Right renal pelvis (tissue), 4 donors: ENCODE measurements around the gene VWA8. TPM values are rescaled to one million over a fixed set of nuclear protein-coding genes. Genes with fewer than 3 reads are reported as not detected.
A peak's percentile ranks its signal among the peaks of the same experiment; 100 is the strongest.

Source experiments
- DNase-seq, 4 donors: peaks; one replicate each; pipeline ENCODE4 v3.0.0-alpha.2; 2013; ENCODE audit warnings: low read depth in 4 of 4, low spot score in 3 of 4, missing footprints in 1 of 4
- polyA plus RNA-seq, 4 donors: library from polyadenylated mRNA; unstranded; fragments of 120-200 nt; gene quantifications; one replicate each; pipeline ENCODE4 v1.2.1, GENCODE V29; 2013; ENCODE audit not compliant: insufficient read length in 4 of 4

VWA8 gene
- polyA plus RNA-seq, result 10 to 100 TPM; 18.7 to 24.5 (median 20.7) TPM

DNA sequence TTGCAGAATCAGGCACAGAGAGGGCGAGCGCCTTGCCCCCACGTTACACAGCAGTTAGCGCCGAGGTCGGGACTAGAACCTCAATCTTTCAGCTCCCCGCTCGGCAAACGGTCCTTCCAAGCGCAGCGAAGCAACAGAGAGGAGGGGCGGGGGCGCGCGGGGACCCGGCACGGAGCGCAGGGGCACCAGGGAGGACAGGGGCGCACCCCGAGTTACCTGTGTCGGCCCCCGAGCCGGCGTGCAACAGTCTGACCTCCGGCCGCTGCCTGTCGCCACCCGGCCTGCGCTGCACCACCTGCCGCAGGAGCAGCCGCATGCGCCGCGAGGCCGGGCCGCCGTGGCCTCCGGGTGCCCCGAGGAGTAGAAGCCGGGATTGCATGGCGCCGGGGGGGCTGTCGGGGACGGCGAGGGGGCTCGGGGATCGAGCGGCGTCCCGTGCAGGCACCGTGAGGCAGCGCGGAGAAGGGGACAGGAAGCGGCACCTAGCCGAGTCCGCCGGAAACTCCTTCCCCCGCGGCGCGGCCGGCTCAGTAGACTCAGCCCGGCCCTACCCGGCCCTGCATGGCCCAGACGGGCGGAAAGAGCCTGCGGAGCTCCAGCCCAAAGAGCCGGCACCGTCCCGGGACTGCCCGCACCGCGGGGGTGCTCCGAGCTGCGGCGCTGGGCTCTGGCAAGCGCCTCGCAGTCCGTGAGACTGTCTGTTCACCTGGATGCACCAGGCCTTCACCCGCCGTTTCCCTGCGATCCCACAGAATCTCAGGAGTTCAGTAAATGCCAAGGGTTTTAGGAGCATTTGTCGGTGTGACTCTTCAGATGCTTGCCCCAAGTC, at the start of gene VWA8:
Gene VWA8 (minus strand): TSS at position 473 of the 829 bp plus-strand sequence. CDS start 94 bp downstream, at position 379.
- DNase-seq, result peak; percentile 53 to 67 (median 64)

DNA sequence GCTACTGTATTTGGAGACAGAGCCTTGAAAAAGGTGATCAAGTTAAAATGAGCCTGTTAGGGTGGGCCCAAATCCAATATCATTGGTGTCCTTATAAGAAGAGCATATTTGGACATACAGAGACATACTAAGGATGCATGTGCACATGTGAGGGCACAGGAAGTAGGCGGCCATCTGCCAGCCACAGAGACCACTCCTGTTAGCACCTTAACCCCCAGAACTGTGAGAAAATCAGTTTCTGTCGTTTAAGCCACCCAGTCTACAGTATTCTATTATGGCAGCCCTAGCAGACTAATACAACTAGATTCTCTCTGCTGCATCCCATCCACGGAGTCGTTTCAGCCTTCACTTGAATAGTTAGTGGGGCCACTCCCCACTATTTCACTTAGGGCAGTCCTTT, 48.1 kb upstream of the VWA8 start:
- no peak for DNase-seq

DNA sequence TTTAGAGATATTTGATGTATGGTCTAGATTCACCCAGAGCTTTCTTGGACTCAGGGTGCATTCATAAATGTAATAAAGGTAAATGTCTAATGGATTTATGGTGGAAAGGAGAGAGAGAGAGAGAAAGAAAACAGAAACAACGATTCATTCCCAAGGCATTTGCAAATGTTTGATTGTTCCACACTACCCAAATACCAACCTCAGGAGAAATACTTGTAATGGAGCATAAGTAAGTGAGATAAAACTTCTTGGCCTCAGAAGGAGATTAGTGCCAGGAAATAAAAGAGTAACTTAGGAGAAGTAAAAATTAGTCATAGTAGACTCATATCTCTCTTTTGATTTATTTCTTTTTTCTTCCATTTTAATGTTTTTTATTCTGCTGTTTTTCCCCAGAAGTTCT, 46.9 kb upstream of the VWA8 start:
- DNase-seq, result no peak

DNA sequence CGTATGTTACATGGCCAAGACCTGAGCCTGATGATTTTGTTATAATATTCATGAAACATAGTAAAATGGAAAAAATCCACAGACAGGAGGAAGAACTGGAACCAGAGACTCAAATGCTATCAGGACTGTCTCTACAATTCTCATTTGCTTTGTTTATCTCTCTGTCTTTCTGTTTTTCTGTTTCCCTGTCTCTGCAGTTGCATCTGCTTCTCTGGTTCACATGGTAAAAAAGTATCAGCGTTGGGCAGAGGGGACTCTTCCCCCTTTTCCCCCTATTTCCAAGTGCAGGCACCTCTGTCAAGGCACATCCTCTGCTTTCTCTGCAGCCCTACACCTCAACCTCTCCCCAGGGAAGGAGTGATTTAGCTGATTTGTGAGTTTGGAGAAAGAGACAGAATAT, 41.2 kb upstream of the VWA8 start:
- DNase-seq, result no peak

DNA sequence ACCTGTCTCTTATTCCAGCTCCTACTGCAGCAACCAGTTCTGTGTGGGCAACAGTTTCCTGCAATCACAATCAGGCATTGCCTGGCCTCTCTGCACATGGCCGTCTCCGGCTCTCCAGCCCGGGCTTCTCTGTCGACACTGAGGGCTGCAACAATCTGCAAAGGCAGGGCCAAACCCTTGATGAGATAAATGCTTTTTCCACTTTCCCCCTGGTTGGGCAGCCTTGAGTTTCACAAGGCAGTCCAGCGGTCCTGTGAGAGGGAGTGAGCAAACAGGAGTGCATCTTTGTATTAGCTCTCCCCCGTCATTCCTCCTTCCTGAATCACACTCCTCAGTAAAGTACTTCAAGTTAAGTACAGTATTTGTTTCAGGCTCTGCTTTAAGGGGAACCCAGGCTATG, 40.7 kb upstream of the VWA8 start:
- peak in 3 of 4 donors; percentile 5 to 20 (median 11) for DNase-seq

DNA sequence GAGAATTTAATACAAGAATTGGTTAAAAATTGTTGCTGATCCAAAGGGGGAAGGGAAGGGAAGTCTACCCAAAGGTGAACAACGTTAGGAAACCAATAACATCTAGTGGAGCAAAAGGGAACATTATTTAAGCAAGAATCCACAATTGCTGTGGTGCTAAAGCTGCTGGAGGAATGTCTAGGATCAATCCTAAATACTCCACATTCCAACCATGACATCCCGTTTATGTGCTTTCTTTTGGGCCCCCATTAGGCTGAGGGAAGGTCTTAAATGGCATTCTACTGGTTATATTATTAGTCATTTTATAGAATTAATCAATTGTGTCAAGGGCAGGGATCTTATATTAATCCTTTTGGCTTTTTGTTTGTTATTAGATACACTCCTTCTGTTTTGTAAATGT, 39.9 kb upstream of the VWA8 start:
- no peak for DNase-seq

DNA sequence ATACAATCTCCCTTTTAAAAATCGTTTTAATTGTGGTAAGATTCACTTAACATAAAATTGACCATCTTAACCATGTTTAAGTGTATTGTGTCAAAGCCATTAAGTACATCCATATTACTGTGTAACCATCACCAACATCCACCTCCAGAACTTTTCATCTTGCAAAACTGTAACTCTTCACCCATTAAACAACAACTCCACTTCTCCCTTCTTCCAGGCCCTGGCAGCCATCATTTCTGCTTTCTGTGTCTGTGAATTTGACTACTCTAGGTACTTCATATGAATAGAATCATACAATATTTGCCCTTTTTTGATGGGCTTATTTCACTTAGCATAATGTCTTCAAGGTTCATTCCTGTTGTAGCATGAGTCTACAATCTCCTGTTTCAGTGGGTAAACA, 36.5 kb upstream of the VWA8 start:
- no peak for DNase-seq

DNA sequence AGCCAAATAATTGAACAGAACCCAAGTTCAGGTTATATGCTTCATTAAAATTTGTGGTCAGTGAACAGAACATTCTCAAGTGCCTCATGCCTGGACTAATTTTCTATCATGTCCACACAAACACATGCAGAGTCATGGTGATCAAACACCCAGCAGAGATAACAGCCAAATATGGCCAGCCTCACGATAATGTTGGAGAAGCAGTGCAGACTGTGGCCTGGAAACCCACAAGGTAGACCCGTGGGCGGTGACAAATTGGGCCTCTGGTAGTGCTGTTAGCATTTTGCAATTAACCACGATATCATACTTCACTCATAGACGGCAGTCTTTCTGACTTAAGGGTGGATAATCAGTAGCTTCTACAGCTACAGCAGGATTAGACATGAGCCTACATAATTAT, 35.0 kb upstream of the VWA8 start:
- DNase-seq, result no peak

DNA sequence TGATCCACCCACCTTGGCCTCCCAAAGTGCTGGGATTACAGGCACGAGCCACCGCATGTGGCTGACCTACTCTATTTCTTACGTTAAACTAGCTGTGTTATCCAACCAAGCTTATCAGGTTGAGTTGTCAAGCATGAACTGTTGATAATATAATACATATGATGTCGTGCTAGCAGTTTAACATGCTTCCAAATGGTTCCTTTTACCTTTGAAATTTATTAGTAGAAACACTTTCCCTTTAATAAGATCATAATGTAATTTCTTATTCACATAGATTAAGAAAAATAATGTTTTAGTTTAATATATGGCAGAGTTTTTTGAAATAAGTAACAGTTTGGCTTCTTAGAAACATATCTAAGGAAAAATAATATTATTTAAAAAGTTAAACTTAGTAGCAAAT, 34.4 kb upstream of the VWA8 start:
- no peak for DNase-seq

DNA sequence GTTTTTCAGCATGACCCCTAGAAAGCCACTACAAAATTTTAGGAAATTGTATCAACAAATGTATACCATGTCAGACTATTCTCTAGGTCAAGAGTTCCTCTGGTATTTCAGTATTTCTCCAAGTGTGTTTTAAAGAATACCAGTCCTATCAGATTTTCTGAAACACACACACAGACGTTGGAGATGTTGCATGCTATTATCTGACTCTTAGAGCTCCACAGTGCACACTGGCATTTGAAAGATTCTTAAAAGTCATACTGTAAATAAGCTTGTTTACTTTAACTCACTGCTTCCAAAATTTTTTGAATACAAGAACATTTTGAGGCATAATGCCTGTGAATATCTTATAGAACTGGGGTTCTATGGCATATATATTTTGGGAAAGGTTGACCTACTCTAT, 33.8 kb upstream of the VWA8 start:
- DNase-seq, result no peak

DNA sequence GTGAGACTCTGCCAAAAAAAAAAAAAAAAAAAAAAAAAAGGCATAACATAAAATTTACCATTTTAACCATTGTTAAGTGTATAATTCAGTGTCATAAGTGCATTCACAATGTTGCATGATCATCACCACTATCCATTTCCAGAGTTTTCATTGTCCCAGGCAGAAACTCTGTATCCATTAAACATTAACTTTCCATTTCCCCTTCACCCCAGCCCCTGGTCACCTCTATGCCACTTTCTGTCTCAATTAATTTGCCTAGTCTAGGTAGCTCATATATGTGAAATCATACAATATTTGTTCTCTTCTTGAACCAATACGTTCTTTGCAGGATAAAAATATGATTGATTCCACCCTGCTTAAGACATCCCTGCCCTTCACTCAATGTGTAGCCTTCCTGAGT, 31.0 kb upstream of the VWA8 start:
- DNase-seq, result no peak

DNA sequence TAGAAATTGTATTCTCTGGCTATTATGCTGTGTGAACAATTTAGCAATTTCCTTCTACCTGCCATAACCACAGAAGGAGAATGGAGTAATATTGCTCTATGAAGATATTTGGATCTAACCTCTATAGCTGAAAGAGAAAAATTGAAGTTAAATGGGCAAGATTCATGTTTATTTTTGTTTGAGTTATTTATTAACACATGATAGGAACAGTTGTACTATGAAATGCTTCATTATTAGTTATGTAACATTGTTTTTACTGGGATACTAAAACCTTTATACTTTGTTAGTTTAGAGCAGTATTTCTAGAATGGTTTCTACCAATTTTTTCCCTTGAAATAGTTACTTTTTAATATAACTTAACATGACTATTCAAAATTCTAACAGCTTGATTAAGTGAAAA, 27.3 kb upstream of the VWA8 start:
- DNase-seq, result no peak

DNA sequence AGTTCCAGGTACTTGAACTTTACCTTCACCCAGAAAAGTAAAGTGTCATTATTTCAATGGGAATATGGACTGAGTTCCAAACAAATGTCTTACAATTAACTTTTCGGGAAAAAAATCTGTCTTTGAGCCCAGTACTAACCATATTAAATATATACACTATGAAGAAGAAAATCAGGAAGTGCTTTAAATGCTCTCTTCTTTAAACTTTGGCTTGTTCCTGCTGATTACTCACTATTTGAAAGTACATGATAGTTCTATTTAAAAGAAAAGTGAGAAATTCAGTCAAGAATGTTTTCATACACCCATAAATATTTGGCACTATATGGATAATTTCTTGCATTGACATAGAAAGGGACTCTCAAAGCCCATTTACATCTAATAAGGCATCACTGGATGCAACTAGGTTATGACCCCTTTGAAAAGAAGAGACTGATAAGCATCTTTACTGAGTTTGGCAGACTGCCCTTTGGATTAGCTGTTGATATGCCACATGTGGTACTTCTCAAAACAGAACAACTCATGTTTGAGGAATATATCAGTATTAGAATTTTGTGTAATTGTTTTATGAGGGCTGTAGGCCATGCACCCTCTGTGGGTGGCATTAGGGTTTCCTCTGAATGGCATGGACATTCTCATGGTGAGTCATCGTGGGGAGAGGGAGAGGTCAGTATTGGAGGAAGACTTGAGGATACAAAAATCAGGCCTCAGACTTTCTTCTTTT, 25.0 kb upstream of the VWA8 start:
- no peak for DNase-seq

DNA sequence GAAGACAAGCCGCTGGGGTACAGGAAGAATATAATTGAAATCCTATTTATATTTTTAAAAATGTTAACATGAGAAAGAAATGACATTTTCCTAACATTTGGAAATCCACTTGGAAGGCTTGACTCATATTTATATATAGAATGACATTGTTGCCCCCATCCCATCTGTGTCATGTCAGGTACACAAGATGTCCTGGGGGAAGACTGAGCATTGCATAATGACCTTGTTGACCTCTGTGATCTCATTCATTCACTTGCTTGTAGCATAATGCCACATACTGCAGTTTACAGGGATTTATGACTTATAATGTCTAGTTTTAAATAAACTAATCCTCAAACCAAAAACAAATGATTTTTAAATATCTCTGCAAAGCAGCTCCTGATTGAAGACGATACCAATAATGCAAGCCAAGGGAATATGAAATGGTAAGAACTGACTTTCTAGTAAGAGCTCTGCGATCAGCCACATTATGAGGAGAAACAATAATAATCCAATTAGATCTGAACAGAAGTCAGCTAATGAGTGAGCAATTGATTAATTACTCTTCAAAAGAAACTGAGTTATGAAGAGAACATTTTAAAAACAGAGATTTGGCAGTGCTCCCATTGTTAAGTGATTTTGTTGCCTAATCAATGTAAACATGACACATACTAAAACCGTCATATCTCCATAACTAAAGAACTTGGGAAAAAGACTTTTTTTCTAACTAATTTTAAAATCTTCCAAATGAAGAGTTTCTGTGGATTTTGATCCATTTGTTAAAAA, 21.2 kb upstream of the VWA8 start:
- DNase-seq, result no peak

DNA sequence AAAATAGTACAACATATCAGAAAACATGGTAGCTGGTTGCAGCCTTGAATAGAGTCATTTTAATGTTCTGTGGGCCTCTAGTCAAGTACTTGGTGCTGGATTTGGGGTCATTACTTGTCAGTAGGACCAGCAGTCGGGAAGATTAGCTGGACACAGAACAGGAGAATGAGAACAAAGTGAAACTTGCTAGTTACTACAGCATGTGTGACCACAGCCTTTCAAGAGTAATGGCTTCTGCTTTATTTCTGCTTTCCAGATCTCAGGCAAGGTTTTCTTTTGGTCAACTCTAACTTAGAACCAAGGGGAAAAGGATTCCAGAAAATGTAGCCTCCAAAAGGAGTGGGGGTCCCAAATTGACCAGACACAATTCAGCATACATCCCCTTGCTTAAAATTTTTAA, 17.1 kb upstream of the VWA8 start:
- DNase-seq, result no peak

DNA sequence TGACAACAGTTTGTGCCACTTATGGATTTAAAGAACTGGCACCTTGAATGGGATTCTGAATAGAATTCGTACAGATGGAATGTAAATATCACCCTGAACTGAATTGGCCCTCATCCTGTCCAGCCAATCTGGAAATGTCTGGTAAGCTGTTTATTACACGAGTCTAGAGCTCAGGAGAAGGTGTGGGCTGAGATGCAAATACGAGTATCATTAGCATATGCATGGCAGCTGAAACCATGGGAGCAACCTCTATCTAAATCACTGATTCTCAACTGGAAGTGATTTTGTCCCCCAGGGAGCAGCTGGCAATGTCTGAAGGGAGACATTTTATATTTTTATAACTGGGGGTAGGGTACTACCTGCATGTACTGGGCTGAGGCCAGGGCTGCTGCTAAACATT, 15.6 kb upstream of the VWA8 start:
- no peak for DNase-seq

DNA sequence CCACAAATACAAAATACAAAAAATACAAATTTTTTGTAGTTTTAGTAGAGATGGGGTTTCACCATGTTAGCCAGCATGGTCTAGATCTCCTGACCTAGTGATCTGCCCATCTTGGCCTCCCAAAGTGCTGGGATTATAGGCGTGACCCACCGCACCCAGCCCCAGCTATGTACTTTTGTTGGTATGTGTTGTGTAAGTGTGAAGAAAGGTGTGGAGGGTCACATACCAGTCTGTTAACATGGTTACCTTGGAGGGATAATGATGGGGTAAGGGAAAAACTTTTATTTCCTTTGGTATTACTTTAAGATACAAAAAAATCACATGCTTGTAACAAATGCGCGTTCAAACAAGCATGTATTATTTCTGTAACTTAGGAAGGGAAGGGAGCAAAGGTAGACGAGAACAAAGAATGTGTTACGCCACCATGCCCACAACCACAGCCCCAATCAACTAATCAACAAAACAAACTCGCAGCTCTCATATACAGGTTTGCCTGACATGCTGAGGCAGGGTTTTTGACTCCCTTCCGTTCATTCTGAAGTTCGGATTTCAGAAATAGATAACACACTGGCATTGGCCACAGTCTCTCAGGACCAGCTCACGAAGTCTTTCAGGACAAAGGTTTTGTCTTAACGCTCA, 13.5 kb upstream of the VWA8 start:
- no peak for DNase-seq

DNA sequence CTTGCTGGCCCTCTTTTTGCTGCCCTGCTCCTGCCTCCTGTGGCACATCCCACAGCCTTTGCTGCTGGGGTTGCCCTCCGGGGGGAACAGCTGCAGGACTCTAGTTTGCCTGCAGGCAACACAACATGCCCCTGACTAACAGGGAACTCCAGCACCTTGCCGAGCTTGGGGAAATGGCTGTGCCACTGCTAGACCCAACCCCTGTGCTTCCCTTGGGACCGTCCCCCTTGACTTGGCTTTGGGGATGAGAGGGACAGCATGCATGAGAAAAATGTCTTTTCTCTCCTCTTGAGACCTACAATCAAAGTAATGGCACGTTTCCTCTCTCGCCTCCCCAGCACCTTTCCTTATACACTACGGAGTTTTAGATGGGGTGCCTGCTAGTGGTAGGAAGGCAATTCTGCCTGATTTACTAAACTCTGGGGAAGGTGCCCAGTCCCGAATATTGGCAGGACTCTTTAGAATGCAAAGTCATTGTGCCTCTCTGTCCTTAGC, 12.4 kb upstream of the VWA8 start:
- DNase-seq, result no peak

DNA sequence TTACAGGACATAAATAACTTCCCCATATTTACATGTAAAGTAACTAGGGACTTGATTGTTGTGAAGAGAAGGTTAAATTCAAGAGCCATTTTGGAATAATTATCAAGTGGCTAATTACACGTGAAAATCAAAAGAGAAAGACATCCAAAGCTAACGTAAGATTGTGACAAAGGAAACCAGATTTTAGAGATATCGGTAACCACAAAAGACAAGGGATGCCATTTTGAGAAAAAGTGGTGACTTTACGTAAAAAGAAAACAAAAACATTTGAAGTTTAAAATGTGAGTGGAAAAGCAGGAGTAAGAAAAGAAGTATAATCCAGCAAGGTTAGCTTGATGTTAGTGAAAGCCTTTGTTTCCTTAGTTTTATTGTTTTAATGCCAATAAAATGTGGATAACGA, 10.9 kb upstream of the VWA8 start:
- DNase-seq, result no peak

DNA sequence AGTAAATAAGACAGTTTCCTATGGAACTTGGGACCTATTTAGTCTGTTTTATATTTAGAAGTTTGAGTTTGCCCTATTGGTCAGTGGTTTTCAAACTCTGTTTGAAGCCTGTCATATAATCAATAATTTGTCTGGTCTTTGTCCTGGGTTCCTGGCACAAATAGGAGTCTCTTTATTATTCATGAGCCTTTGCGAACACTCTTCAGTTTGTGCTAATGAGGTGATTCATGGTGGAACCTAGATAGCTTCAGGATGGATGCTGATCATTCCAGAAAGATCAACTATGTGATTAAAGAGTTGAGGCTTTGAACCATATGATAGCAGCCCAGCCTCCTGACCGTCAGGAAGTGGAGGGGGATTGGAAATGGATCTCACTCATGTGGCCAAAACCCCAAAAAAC, 10.0 kb upstream of the VWA8 start:
- DNase-seq, result no peak

DNA sequence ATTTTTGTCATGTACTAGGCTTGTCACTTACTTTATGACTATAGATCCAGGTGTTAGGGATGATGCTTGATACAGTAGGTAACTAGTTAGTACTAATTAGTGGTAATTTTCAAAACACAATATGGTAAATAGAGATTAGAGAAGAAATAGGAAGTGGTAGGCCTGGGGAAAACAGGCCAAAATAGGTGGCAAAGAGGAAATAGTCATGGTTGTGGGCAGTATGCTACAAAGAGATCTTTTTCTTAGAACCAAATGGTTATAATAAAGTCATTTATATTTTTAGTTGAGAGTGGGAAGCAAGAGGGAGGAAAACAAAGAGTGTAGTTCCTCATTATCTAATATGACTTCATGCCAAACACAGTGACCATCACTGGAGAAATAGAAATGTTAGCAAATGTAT, 9.1 kb upstream of the VWA8 start:
- DNase-seq, result no peak
